DMS 273 (cell line): ENCODE results near the gene ALG14.

Experiments used
- DNase-seq: peaks from one replicate; lab custom pipeline; 2025; ENCODE audit not compliant: unreplicated experiment; lab: John Stamatoyannopoulos, UW

ALG14 gene

DNA sequence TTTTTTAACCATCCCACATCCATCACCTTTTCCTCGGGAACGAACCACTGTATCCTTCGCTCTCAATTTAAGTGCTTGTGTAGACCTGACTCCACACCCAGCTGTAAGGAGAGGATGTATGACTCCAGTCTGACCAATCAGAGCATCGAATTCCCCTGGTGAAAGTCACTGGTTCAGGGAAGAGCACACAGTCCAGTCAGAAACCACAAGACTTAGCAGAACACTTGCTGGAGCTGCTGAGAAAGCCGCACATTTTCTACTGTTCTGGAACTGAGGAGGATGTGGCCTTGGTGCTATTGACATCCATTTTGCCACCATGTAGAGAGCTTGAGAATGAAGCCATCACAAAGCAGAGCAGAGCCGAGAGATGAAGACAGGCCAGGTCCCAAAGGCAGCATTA lies 86.0 kb downstream of the ALG14 start:
- DNase-seq, result no peak

DNA sequence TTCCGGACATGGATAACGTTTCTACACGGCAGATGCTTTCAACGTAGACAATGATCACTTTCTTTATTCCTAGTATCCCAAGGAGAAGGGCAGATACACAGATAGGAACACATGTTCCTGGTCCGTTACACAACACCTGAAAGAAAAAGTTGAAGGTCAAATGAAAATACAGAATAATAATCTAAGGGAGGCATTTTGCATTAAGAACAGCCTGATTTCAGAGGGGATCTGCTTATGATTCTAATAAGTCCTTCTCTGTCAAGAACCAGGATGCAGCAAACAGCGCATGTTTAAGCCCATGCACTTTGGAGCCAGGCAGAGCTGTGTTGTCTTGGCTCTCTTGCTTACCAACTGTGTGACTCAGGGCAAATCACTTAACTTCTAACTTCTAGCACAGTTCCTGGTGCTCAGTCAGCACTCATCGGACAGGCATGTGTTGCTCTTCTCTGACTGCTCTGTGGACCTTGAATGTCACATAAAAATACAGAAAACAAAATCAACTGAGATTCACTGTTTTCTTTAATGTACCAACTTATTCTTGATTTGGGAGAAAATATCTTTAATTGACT lies 89.5 kb downstream of the ALG14 start:
- no peak for DNase-seq

DNA sequence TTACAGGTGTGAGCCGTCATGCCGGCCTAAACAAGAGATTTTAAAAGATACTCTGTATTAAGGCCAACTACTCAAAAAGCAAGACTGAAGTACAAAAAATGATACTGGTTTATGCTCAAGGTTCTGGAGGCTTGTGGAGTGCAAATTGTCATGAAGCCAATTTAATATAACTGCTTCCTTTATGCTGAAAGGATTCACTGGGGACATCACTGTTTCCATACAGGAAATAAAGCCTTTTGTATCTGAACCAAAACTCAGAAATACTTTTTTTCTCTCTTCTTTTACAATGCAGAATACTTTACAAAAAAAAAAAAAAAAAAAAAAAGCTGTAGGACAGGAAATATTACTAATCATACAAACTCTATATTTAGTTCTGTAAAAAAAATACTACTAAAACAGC lies 90.4 kb downstream of the ALG14 start:
- DNase-seq, result no peak

DNA sequence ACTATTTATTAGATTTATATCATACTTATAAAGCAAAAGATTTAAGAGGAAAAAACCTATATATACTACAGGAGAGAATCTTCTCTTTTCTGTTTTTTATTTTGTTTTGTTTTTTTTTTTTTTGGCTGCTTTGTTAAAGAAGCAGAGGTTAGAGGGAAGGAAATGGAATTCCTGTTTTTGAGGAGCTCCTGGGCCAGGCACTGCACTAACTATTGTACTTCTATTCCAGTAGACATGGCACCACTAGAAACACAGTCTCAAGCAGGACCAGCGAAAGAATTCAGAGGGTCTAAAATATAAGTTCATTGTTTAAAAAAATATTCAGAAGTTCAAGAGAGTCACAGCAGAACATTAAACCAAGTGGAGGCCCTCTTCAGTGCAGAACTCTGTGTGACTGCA lies 91.2 kb downstream of the ALG14 start:
- DNase-seq, result no peak

DNA sequence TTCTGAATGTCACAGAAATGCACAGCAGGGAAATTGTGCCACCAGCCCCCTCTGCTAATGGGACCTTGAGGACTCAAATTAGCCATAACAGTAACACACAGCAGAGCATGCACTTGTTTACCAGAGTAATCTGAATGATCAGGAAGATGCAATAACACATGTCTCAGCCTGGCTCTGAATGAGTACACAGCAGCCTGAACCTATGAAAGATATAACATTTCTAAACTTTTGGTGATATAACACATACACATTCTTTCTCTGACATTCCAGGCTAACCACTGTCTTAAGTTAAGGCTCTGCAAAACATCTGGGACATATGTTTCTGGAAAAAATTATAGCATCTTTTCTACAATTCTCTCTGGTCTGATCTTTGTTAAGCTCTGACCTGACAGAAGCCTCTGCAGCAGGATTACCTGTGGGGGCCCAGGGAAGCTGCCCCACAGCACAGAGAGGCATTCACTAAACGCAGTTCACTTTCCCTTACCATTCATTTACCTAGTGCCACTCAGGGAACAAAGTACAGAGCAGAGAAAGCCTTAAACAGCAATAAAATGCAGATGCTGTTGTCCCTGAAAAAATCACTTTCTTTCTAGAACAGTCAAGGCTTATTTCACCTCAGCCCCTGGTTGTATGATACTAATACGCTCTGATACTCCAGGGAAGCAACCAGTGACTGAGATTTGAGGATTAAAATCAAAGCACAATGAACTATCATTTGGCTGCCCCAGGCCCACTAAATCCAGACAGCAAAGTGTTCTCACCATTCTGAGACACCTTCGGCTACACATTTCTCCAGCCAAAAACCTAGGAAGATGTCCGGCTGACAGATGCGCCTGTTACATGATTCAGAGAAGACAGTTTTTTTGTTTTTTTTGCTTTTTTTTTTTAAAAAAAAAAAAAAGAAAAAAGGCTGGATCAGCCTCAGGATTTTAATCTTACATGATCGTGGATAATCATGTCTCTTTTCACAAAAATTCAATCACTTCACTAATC lies 91.9 kb downstream of the ALG14 start:
- no peak for DNase-seq

DNA sequence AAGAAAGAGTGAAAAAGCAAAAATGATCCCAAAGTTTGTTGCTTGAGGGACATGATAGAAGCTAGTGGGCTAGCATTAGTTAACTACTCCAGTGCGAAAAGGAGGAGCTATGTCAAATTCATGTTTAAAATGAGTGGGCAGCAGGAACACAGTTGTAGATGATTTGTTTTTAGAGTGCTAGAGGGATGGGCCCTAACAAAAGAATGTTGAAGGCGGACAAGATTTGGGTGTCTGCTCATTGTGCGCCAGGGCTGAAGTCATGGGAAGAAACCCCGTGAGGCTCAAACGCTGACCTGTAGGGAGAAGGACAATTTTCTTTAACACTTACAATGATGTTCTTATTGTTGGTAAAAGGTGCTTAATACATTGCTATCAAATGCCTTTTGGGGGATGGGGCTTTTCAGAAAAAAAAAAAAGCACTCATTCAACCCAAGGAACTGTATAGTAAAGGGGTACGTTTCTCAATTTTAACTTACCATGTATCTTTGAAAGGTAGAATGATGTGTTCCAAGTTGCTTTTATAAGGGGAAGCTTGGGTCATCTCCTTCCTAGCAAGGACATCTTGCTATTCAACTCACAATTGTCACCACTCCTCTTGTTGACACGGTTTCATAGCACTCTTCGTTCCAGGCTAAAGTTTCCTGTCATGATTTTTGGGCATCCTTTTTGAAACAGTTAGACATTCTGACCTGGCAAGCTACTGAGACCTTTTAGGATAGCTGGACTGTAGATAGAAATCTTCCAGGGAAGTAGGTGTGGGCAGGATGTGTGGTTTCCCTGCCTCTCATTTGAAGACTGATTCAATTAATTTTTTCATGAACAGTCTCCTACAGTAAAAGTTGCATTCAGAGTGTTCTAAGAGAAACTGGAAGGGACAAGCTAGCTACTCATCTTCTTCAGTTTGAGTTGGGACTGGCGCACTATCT lies 92.8 kb downstream of the ALG14 start:
- no peak for DNase-seq

DNA sequence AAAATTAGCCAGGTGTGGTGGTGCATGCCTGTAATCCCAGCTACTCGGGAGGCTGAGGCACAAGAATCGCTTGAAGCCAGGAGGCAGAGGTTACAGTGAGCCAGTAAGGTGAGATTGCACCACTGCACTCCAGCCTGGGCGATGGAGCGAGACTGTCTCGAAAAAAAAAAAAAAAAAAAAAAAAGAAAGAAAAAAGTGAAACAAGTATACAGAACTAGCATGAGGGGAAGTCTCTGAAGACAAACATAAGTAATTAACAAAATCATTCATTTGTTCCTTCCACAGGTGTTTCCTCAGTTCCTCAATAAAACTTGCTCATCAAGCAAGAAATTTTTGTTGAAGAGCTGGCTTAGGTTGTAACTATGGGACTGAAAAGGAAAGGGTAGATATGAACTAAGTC lies 93.6 kb downstream of the ALG14 start:
- no peak for DNase-seq

DNA sequence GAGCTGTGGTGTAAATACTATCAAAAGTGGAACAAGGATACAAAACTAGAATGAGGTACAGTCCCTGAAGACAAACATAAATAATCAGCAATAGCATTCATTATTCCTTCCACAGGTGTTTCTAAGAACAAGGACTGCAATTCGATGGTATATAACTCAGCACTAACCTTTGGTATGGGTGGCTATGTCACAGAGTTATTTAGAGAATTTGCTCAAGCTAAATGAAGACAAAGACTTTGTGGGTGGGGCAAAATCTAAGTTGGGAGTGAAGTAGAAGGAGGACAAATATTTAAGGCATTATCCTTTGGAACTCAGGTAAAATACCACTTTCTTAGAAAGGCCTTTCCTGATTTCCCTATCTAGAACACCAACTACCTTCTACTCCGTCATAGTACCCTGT lies 94.3 kb downstream of the ALG14 start:
- DNase-seq, result no peak

DNA sequence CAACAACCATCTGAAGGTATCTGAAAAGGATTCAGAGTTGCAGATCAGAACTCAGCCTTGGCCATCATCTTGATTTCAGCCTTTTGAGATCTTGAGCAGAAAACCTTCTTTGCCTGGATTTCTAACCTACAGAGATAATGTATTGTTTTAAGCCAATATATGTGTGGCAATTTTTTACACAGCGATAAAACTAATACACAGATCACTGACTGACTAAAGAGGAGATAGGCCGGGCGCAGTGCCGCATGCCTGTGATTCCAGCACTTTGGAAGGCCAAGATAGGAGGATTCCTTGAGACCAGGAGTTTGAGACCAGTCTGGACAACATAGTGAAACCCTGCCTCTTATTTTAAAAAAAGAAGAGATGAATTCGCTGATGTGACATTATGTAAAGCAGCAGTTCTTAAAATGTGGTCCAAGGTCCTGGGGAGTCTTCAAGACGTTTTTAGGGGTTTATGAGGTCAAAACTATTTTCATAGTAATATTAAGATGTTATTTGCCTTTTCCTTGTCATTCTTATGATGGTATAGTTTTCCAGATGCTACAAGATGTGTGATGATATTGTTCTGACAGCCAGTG lies 95.7 kb downstream of the ALG14 start:
- no peak for DNase-seq

DNA sequence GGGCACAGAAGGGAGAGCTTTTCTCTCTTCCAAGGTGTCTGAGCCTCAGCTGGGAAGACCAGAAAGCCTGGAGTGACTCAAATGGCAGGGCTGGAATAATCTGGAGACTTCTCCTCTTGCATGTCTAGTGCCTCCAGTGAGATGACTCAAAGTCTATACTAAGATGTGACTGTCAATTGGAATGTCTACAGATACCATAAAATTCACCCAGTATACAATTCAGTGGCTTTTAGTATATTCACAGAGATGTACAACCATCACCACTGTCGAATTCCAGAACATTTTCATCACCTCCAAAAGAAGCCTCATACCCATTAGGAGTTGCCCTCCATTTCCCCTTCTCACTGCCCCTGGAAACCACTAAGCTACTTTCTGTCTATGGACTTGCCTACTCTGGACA lies 97.9 kb downstream of the ALG14 start:
- DNase-seq, result no peak

DNA sequence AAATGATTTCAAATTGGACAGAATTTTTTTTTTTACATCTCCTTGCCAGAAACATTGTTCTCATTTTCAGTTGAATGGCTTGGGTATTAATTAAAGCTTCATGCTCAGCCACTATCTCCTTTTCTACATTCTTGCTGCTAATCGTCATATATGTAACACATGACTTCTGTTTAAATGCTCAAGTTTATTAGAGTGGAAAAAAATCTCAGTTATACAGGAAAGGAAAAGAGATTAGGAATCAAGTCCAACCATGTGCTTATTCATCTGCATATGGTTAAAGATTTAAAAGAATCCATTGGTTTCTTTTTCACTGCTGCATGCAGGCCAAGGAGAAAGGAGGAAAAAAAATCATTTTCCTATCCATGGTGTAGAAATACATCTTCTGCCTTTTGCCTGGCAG lies 98.5 kb downstream of the ALG14 start:
- DNase-seq, result no peak

DNA sequence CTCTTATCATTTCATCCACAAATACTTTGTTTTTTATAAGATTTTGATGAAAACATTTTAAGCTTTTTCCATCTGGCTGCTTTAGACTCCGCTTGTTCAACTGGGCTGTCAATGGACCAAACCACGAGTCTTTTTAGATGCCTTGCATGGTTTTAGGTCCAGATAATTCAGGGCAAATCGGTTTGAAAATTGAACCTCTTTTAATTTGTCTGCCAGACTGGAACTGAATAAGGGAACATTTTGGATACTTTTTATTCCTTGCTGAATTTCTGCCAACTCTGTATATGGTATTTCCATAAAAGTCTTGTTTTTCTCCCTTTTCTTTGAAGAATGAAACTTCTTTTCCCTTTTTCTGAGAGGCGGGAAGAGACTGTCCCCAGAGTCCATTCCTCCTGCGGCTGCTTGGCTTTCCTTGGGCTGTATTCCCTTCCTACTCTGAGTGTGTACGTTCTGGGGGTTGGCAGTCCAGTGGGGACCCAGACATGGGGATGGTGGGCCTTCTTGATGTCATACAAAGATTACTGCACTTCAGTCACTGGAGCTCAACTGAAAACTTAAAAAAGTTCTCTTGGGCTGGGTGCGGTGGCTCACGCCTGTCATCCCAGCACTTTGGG lies 99.3 kb downstream of the ALG14 start:
- DNase-seq, result no peak

DNA sequence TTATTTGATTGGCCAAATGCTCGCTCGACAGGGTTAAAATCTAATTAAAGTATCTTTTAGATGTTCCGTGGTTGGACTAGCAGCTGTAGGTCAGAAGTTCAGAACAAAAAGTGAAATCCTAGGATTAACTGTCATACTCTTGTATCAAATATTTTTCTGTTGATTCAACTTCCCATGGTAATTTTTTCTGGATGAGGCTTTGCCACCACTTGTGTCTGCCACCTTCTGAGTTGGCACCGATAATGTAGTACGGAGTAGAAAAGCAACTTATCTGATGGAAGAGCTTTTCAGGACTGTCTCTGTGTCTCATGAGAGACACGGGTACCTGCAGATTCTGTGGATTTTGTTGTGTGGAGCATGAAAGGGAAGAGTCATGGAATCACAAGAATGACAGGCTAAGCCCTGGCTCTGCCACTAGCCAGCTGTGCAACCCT lies 101.2 kb downstream of the ALG14 start:
- DNase-seq, result no peak

DNA sequence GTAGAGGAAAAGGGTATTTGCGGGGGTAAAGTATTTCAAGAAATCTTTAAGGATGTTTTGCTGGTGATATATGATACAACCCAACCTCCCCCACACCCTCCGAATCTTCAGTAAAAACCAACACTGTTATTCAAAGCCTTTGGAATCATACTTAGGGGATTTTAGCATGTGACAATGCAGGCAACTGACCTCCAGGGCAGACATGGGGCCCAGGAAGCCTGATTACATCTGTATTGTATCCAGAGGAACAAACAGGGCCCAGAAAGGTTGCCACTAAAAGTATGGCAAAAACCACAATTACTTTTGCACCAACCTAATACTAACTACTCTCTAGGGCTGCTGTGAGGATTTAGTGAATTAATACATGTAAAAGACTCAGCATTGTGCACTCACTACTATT lies 102.0 kb downstream of the ALG14 start:
- DNase-seq, result peak; percentile 8

DNA sequence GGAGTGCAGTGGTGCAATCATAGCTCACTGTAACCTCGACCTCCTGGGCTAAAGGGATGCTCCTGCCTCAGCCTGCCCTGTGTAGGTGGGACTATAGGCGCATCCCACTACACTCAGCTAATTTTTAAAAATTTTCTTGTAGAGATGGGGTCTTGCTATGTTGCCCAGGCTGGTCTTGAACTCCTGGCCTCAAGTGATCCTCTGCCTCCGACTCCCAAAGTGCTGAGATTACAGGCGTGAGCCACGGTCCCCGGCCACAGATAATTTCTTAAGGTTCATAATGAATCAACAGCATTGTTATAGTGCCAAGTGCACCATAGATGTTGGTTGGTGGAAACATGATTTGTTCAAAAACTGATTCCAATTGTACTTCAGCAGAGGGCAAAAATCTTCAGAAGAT lies 103.6 kb downstream of the ALG14 start:
- DNase-seq, result no peak

DNA sequence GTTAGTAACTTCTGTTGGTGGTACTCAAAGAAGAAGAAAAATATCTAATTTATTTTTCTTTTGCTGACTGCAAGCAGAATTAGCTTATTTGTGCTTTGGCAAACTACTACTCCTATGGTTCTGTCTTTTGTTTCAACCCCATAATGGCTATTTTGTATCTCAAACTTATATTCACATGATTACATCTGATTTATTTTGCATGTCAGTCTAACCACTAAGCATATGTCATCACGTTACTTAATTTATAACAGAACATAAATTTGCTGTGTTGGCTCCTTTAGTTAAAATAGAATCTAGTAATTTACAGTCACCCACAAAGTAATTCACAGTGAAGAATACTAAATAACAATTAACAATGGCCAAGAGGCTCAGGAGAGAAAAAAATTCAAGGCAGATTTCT lies 106.7 kb downstream of the ALG14 start:
- no peak for DNase-seq

DNA sequence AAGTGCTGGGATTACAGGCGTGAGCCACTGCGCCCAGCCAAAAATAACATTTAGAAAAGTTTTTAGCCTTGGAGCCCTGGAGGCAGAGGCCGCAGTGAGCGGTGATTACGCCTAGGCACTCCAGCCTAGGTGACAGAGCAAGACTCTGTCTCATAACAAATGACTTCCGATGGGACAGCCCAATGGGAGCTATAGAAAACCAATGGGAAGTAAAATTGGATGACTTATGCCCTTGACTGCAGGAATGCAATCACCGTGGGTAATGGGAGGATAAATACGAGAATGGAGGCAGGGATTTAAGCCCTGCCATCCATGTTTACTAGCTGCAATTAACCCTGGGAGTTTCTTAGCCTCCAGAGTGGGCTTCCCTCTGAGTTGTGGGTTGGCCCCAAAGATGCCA lies 108.9 kb downstream of the ALG14 start:
- no peak for DNase-seq

DNA sequence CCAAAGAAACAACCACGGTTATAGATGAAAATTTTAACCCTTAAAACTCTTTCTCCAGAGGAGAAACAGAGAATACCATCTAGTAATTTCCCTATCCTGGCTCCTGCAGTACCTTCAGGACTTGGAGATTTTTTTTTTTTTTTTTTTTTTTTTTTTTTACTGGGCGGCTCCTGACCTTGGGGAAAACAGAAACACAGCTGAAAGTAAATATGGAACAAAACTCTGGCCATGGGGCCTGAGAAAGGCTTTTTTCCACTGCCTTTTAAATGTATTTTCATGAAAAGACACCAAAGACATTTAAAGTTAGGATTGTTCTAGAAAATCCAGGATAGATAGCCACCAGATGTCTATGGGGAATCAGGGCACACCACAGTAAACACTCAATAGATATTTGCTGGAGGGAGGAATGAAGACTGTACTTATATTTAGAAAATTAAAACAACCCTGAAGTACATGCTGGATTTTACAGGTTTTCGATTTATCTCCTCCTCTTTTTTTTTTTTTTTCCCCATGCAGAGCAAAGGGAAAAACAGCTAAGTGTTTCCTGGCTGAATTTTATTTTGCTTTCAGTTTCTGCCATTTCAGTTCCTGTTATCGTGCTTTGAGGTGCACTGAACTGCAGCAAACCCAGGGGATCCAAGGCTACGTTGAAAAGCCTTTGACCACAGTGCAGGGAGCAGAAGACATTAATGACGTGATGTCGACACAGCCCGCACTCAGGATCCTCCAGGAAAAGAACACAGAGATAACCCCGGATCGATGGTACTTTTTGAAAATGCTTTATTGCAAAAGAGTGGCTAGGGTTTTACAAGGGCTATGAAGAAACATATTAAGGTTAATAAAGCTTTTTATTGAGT lies 110.1 kb downstream of the ALG14 start:
- no peak for DNase-seq

DNA sequence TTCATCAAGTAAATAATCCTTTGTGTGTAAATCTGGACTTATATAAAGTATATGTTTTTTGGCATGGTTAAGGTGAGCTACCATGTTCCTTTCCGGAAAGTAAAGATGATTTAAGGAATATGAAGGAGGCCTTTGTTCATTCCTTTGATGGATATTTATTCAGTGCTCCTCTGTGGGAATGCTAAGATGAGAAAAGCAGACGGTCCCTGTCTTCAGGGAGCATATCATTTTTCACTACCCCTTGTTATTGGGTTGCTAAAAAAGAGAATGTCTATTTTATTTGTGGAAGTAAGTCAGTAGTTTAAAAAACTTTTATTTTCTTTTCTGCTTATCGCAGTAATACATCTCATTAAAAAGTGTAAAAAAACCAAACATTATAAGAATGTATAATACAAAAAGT lies 110.8 kb downstream of the ALG14 start:
- DNase-seq, result peak; percentile 29

DNA sequence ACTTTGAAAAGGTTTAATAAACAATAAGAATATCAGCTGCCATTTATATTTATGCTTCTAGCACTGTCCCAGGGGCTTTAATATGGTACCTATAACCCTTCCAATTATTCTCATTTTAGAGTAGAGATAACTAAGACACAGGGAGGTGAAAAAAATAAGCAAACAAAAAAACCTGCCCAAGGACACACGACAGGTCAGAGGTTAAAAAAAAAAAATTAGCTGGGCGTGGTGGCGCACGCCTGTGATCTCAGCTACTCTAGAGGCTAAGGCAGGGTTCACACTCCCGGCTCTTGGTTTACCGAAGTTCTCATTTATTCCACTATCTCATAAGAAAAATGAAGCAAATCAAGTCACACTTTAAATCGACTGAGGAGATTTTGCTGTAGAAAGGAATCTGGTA lies 111.2 kb downstream of the ALG14 start:
- no peak for DNase-seq
